Tibial nerve (tissue), 4 donors: ENCODE data around the gene MYO18B. TPM values are rescaled to one million over a fixed set of nuclear protein-coding genes. Genes with fewer than 3 reads are reported as not detected.

ENCODE experiments used
- DNase-seq, 2 donors: peaks; one replicate each; pipeline ENCODE4 v3.0.0-alpha.2; 2019; ENCODE audit warnings: low spot score in 2 of 2
- H3K27ac ChIP-seq, 4 donors: fragments of 200-600 bp; sonication (generic) in 3 of 4; one replicate each; pipeline ENCODE4 v1.5.1; 2017 to 2019; ENCODE audit warnings: mild to moderate bottlenecking in 1 of 4
- H3K27me3 ChIP-seq, 2 donors: fragments of 200-600 bp; sonication (generic) in 1 of 2; one replicate each; pipeline versions ENCODE4 v1.5.1 to v1.6.0; 2017 to 2019
- H3K36me3 ChIP-seq, 3 donors: fragments of 200-600 bp; sonication (generic); one replicate each; pipeline ENCODE4 v1.5.1; 2018 to 2019
- H3K4me1 ChIP-seq, 4 donors: fragments of 200-600 bp; sonication (generic) in 3 of 4; one replicate each; pipeline ENCODE4 v1.5.1; 2017 to 2019
- H3K4me3 ChIP-seq, 4 donors: fragments of 200-600 bp; sonication (generic) in 3 of 4; one replicate each; pipeline ENCODE4 v1.5.1; 2017 to 2019; ENCODE audit warnings: mild to moderate bottlenecking in 1 of 4, moderate library complexity in 1 of 4
- H3K9me3 ChIP-seq, 4 donors: fragments of 200-600 bp; sonication (generic) in 3 of 4; one replicate each; pipeline ENCODE4 v1.5.1; 2017 to 2019
- CTCF ChIP-seq, 5 experiments: fragments of 200-600 bp in 3 of 5; fragments of 450-650 bp in 2 of 5; sonication (generic) in 3 of 5; IDR thresholded peaks; one replicate each; pipeline ENCODE4 v1.5.1; 2016 to 2019; ENCODE audit warnings: antibody characterized with exemption in 5 of 5, mild to moderate bottlenecking in 3 of 5, moderate library complexity in 2 of 5
- EP300 ChIP-seq, 2 donors: sonication (generic); formaldehyde crosslinking; IDR thresholded peaks; one replicate each; pipeline ENCODE4 v1.6.1; 2017; ENCODE audit warnings: antibody characterized with exemption in 2 of 2, mild to moderate bottlenecking in 1 of 2
- POLR2A ChIP-seq, 2 donors: fragments of 450-650 bp; IDR thresholded peaks; one replicate each; pipeline ENCODE4 v1.6.1; 2017; ENCODE audit warnings: antibody characterized with exemption in 2 of 2, mild to moderate bottlenecking in 2 of 2, moderate library complexity in 2 of 2
- WGBS, 2 donors: methylation state at CpG; one replicate each; pipeline ENCODE4 v1.1.5; 2018; 5-methylcytosine and 5-hydroxymethylcytosine counted together
- total RNA-seq, 4 donors: library from RNA; depleted of rRNA; stranded (reverse); fragments of >200 nt; gene quantifications; one replicate each; pipeline ENCODE4 v1.1.0, GENCODE V29; 2016

Gene MYO18B
- total RNA-seq, 4 donors from 2014 or later: under 0.01 TPM; not detected in 2

GRCh38 chr22:25923914-25924313, 181.9 kb downstream of the MYO18B start:
- DNase-seq: no peak
- H3K27ac ChIP-seq: no peak overlapping the region
- H3K4me1 ChIP-seq: no peaks in the 10 kb centered on the region
- H3K36me3 ChIP-seq: no peaks in the 10 kb centered on the region
- no peak for TF ChIP-seq EP300 (IDR thresholded peaks at IDR 0.05)
- TF ChIP-seq CTCF (IDR thresholded peaks at IDR 0.05): no peak
- TF ChIP-seq POLR2A (IDR thresholded peaks at IDR 0.05): no peak
- H3K27me3 ChIP-seq: no peaks in the 10 kb centered on the region
- 29 to 33% methylated on average over 8 of the region's 8 CpGs for WGBS, 2 donors
- H3K4me3 ChIP-seq: no peak overlapping the region
- H3K9me3 ChIP-seq: peaks cover 0 to 4% (median 0%) of the 10 kb centered on the region in 4 donors

GRCh38 chr22:25928038-25928437, 186.1 kb downstream of the MYO18B start:
- 46 to 57% methylated on average over 3 of the region's 3 CpGs for WGBS, 2 donors

GRCh38 chr22:25929321-25929878, 187.4 kb downstream of the MYO18B start:
- Histone ChIP-seq H3K4me3 (no peak overlapping the region), H3K4me1 (no peaks in the 10 kb centered on the region), H3K36me3 (no peaks in the 10 kb centered on the region), H3K9me3 (peaks cover 0 to 7% (median 0%) of the 10 kb centered on the region in 4 donors), H3K27ac (no peak overlapping the region), H3K27me3 (peaks cover 0 to 2% of the 10 kb centered on the region in 2 donors)
- 49 to 52% methylated on average over 5 of the region's 5 CpGs for WGBS, 2 donors
- DNase-seq: no peak
- TF ChIP-seq CTCF (IDR thresholded peaks at IDR 0.05) (no peak), EP300 (IDR thresholded peaks at IDR 0.05) (no peak), POLR2A (IDR thresholded peaks at IDR 0.05) (no peak)

More at GRCh38 chr22:25928038-25928437, 186.1 kb downstream of the MYO18B start:
- peaks cover 0 to 5% (median 0%) of the 10 kb centered on the region in 4 donors for H3K9me3 ChIP-seq
- no peaks in the 10 kb centered on the region for H3K4me1 ChIP-seq
- no peaks in the 10 kb centered on the region for H3K36me3 ChIP-seq
- H3K4me3 ChIP-seq: no peak overlapping the region
- no peak for DNase-seq
- no peak for TF ChIP-seq POLR2A (IDR thresholded peaks at IDR 0.05)
- TF ChIP-seq EP300 (IDR thresholded peaks at IDR 0.05): no peak
- no peak for TF ChIP-seq CTCF (IDR thresholded peaks at IDR 0.05)
- H3K27me3 ChIP-seq: no peaks in the 10 kb centered on the region
- H3K27ac ChIP-seq: no peak overlapping the region

GRCh38 chr22:25930083-25930482, 188.1 kb downstream of the MYO18B start:
- Histone ChIP-seq H3K27me3 (peaks cover 0 to 3% of the 10 kb centered on the region in 2 donors), H3K27ac (no peak overlapping the region), H3K9me3 (peaks cover 0 to 7% (median 0%) of the 10 kb centered on the region in 4 donors), H3K36me3 (no peaks in the 10 kb centered on the region), H3K4me3 (no peak overlapping the region), H3K4me1 (no peaks in the 10 kb centered on the region)
- TF ChIP-seq EP300 (IDR thresholded peaks at IDR 0.05): no peak
- TF ChIP-seq POLR2A (IDR thresholded peaks at IDR 0.05): no peak
- no peak for TF ChIP-seq CTCF (IDR thresholded peaks at IDR 0.05)
- no peak for DNase-seq
- WGBS, 2 donors: 40 to 59% methylated on average over 4 of the region's 4 CpGs

GRCh38 chr22:25930788-25931310, 188.9 kb downstream of the MYO18B start:
- TF ChIP-seq CTCF (IDR thresholded peaks at IDR 0.05): no peak
- TF ChIP-seq EP300 (IDR thresholded peaks at IDR 0.05): no peak
- TF ChIP-seq POLR2A (IDR thresholded peaks at IDR 0.05): no peak
- no peak overlapping the region for H3K4me3 ChIP-seq
- H3K9me3 ChIP-seq: peaks cover 0 to 7% (median 0%) of the 10 kb centered on the region in 4 donors
- no peak for DNase-seq
- no peak overlapping the region for H3K27ac ChIP-seq
- H3K36me3 ChIP-seq: no peaks in the 10 kb centered on the region
- peaks cover 0 to 3% of the 10 kb centered on the region in 2 donors for H3K27me3 ChIP-seq
- H3K4me1 ChIP-seq: no peaks in the 10 kb centered on the region
- 62 to 67% methylated on average over 7 of the region's 7 CpGs for WGBS, 2 donors
